Parathyroid adenoma (tissue), 2 donors: ENCODE measurements around the gene SNAI3.
A peak's percentile ranks its signal among the peaks of the same experiment; 100 is the strongest.

Source experiments
- H2AFZ ChIP-seq: fragments of 300-600 bp; sonication (generic); one replicate; pipeline ENCODE4 v1.7.0; 2017; ENCODE audit warnings: antibody characterized with exemption, mild to moderate bottlenecking
- H3K27ac ChIP-seq: fragments of 300-600 bp; sonication (generic); one replicate; pipeline ENCODE4 v1.7.0; 2017
- H3K27me3 ChIP-seq: fragments of 300-600 bp; sonication (generic); one replicate; pipeline ENCODE4 v1.7.0; 2017; ENCODE audit warnings: low read length; ENCODE audit not compliant: control insufficient read depth, insufficient read depth
- H3K36me3 ChIP-seq: fragments of 300-600 bp; sonication (generic); one replicate; pipeline ENCODE4 v1.7.0; 2017; ENCODE audit warnings: low read length; ENCODE audit not compliant: control insufficient read depth, insufficient read depth
- H3K4me1 ChIP-seq: fragments of 300-600 bp; sonication (generic); one replicate; pipeline ENCODE4 v1.7.0; 2017; ENCODE audit warnings: control low read depth
- H3K4me2 ChIP-seq: fragments of 300-600 bp; sonication (generic); one replicate; pipeline ENCODE4 v1.7.0; 2017; ENCODE audit warnings: low read length
- H3K4me3 ChIP-seq: fragments of 300-600 bp; sonication (generic); one replicate; pipeline ENCODE4 v1.7.0; 2017; ENCODE audit warnings: low read depth, low read length
- H3K79me2 ChIP-seq: fragments of 300-600 bp; sonication (generic); one replicate; pipeline ENCODE4 v1.7.0; 2017; ENCODE audit warnings: control low read depth
- H3K9ac ChIP-seq: fragments of 300-600 bp; sonication (generic); one replicate; pipeline ENCODE4 v1.7.0; 2017; ENCODE audit warnings: mild to moderate bottlenecking
- H3K9me3 ChIP-seq: fragments of 300-600 bp; sonication (generic); one replicate; pipeline ENCODE4 v1.7.0; 2017; ENCODE audit warnings: low read length; ENCODE audit not compliant: control insufficient read depth
- CTCF ChIP-seq: fragments of 300-600 bp; sonication (generic); IDR thresholded peaks from one replicate; pipeline ENCODE4 v1.7.0; 2017; ENCODE audit warnings: antibody characterized with exemption, mild to moderate bottlenecking
- donor health status: primary hyperparathyroidism.

SNAI3 gene

GRCh38 chr16:88665148-88665547 lies 21.2 kb downstream of the SNAI3 start:
- TF ChIP-seq CTCF, result no peak
- Histone ChIP-seq H3K79me2 (no peaks in the 10 kb centered on the region), H3K4me1 (peaks cover 4% of the 10 kb centered on the region), H3K27ac (no peak overlapping the region), H3K9me3 (no peaks in the 10 kb centered on the region), H3K36me3 (no peaks in the 10 kb centered on the region), H2AFZ (no peak overlapping the region), H3K9ac (no peak overlapping the region), H3K27me3 (no peaks in the 10 kb centered on the region), H3K4me3 (no peak overlapping the region), H3K4me2 (no peak overlapping the region)

GRCh38 chr16:88662843-88663606 lies 23.3 kb downstream of the SNAI3 start, which contains the start of gene MVD:
Gene MVD (minus strand): TSS chr16:88663091. CDS start chr16:88663080, 11 bp downstream.
- peak within 1 kb of the TSS; percentile 66 for H3K4me2 ChIP-seq
- no peaks in the 10 kb centered on the region for H3K9me3 ChIP-seq
- H3K79me2 ChIP-seq, result no peaks in the 10 kb centered on the region
- H2AFZ ChIP-seq, result peak within 1 kb of the TSS; percentile 94
- H3K36me3 ChIP-seq, result no peaks in the 10 kb centered on the region
- H3K27ac ChIP-seq, result peak within 1 kb of the TSS; percentile 55
- peak within 1 kb of the TSS; percentile 89 for H3K4me3 ChIP-seq
- peak within 1 kb of the TSS; percentile 42 for H3K9ac ChIP-seq
- H3K4me1 ChIP-seq, result peaks cover 4% of the 10 kb centered on the region
- TF ChIP-seq CTCF, result no peak
- H3K27me3 ChIP-seq, result no peaks in the 10 kb centered on the region

GRCh38 chr16:88662222-88662842 lies 24.0 kb downstream of the SNAI3 start:
- peak overlapping the region; percentile 89 for H3K4me3 ChIP-seq
- H3K36me3 ChIP-seq, result no peaks in the 10 kb centered on the region
- no peaks in the 10 kb centered on the region for H3K79me2 ChIP-seq
- H3K9ac ChIP-seq, result peak overlapping the region; percentile 14
- H3K27ac ChIP-seq, result peak overlapping the region; percentile 55
- peaks cover 4% of the 10 kb centered on the region for H3K4me1 ChIP-seq
- TF ChIP-seq CTCF, result no peak
- H2AFZ ChIP-seq, result peak overlapping the region; percentile 94
- peak overlapping the region; percentile 66 for H3K4me2 ChIP-seq
- H3K9me3 ChIP-seq, result no peaks in the 10 kb centered on the region
- no peaks in the 10 kb centered on the region for H3K27me3 ChIP-seq

GRCh38 chr16:88661468-88661867 lies 24.8 kb downstream of the SNAI3 start:
- H3K4me1 ChIP-seq, result peaks cover 4% of the 10 kb centered on the region
- H2AFZ ChIP-seq, result no peak overlapping the region
- H3K4me2 ChIP-seq, result no peak overlapping the region
- TF ChIP-seq CTCF, result no peak
- H3K36me3 ChIP-seq, result no peaks in the 10 kb centered on the region
- H3K9me3 ChIP-seq, result no peaks in the 10 kb centered on the region
- no peaks in the 10 kb centered on the region for H3K27me3 ChIP-seq
- H3K27ac ChIP-seq, result no peak overlapping the region
- no peak overlapping the region for H3K9ac ChIP-seq
- no peaks in the 10 kb centered on the region for H3K79me2 ChIP-seq
- H3K4me3 ChIP-seq, result no peak overlapping the region
